ENCODE data around the gene PAPPA.

DNA sequence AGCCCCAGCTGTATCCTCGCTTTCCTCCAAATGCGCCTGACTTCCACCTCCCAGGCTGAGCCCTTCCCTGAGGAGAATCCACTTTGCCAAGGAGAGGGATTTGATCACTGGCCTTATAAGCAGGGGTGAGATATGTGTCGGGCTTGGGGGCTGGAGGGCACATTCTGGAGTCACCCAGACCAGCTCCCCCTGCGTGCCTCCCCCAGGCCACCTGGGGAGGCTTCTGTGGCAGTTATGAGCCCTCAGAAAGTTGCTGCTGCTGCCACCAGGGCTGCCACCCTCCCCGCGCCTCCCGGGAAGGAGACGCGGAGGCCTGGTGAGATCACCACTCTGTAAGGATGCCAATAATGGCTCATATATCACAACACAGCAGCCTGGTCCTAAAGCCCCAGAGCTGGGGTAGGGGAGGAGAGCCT lies 211.5 kb downstream of the PAPPA start:
- TF ChIP-seq TBP (IDR thresholded peaks at IDR 0.05; ENCODE audit: low read depth, low read length) (no peak), RAD21 (IDR thresholded peaks at IDR 0.05 in 1 of 2, conservative IDR thresholded peaks at IDR 0.05 in 1 of 2; ENCODE audit: low read depth in 2 of 2, low read length in 2 of 2) (no peak), POLR2A (IDR thresholded peaks at IDR 0.05; ENCODE audit: control extremely low read depth in 1 of 2, low read depth in 2 of 2, low read length in 2 of 2) (no peak), EZH2 (IDR thresholded peaks at IDR 0.05; ENCODE audit: low read depth, low read length, severe bottlenecking) (no peak), CREB1 (IDR thresholded peaks at IDR 0.05) (no peak), BRCA1 (IDR thresholded peaks at IDR 0.05; ENCODE audit: low read depth, low read length) (no peak), CHD2 (IDR thresholded peaks at IDR 0.05; ENCODE audit: low read length) (no peak), MAFK (IDR thresholded peaks at IDR 0.05; ENCODE audit: low read depth, low read length) (no peak), CBX5 (IDR thresholded peaks at IDR 0.05; ENCODE audit: low read depth, low read length) (no peak), SP2 (IDR thresholded peaks at IDR 0.05; ENCODE audit: low read length) (no peak), TEAD4 (IDR thresholded peaks at IDR 0.05; ENCODE audit: low read depth, low read length) (no peak)
- TF ChIP-seq, protein P1, sequence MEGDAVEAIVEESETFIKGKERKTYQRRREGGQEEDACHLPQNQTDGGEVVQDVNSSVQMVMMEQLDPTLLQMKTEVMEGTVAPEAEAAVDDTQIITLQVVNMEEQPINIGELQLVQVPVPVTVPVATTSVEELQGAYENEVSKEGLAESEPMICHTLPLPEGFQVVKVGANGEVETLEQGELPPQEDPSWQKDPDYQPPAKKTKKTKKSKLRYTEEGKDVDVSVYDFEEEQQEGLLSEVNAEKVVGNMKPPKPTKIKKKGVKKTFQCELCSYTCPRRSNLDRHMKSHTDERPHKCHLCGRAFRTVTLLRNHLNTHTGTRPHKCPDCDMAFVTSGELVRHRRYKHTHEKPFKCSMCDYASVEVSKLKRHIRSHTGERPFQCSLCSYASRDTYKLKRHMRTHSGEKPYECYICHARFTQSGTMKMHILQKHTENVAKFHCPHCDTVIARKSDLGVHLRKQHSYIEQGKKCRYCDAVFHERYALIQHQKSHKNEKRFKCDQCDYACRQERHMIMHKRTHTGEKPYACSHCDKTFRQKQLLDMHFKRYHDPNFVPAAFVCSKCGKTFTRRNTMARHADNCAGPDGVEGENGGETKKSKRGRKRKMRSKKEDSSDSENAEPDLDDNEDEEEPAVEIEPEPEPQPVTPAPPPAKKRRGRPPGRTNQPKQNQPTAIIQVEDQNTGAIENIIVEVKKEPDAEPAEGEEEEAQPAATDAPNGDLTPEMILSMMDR (IDR thresholded peaks at IDR 0.05; ENCODE audit: control extremely low read depth in 1 of 3, insufficient read depth in 1 of 3, low read depth in 1 of 3, low read length in 3 of 3): no peak

All from H1 (cell line).